Adrenal gland (tissue), 12 donors: ENCODE data around the gene ATF5. TPM values are rescaled to one million over a fixed set of nuclear protein-coding genes. Genes with fewer than 3 reads are reported as not detected.

Experiments
- DNase-seq, 7 donors: peaks; one replicate each; pipeline ENCODE4 v3.0.0-alpha.2; 2019 to 2020
- H3K27ac ChIP-seq, 5 donors: fragments of 200-600 bp; sonication (generic) in 4 of 5; 1 replicate in 3 of 5; 2 replicates in 2 of 5; pipeline versions ENCODE4 v1.5.1 to v1.8.0; 2016 to 2020; ENCODE audit warnings: mild to moderate bottlenecking in 1 of 5
- H3K27me3 ChIP-seq: fragments of 200-600 bp; 2 replicates; pipeline ENCODE4 v1.8.0; 2021
- H3K36me3 ChIP-seq, 2 donors: fragments of 200-600 bp; replicated peaks in 1 of 2; 1 replicate in 1 of 2; 2 replicates in 1 of 2; pipeline versions ENCODE4 v1.5.1 to v1.8.0; 2018 to 2022
- H3K4me1 ChIP-seq, 2 donors: fragments of 200-600 bp; replicated peaks in 1 of 2; 1 replicate in 1 of 2; 2 replicates in 1 of 2; pipeline versions ENCODE4 v1.5.1 to v1.8.0; 2018 to 2021
- H3K4me3 ChIP-seq, 4 donors: fragments of 200-600 bp; sonication (generic) in 3 of 4; one replicate each; pipeline ENCODE4 v1.5.1; 2016 to 2018
- H3K9me3 ChIP-seq, 3 donors: fragments of 200-600 bp; sonication (generic) in 1 of 3; replicated peaks in 1 of 3; 1 replicate in 2 of 3; 2 replicates in 1 of 3; pipeline versions ENCODE4 v1.5.1 to v1.8.0; 2016 to 2021
- POLR2A ChIP-seq, 2 donors: fragments of 450-650 bp; IDR thresholded peaks; one replicate each; pipeline ENCODE4 v1.6.1; 2017; ENCODE audit warnings: antibody characterized with exemption in 2 of 2, mild to moderate bottlenecking in 2 of 2, moderate library complexity in 1 of 2
- WGBS, 4 donors: extraction: QIAGEN DNeasy Blood & Tissue Kit in 2 of 4; methylation state at CpG; one replicate each; pipeline versions ENCODE4 v1.1.5 to v1.1.7; 2013 to 2017; 5-methylcytosine and 5-hydroxymethylcytosine counted together
- intact Hi-C, 2 donors: fragments of 100-400 bp; cut with DNase I; formaldehyde crosslinking; loops; one replicate each; pipeline versions ENCODE4 v1.14.1 to v1.15.0; 2022 to 2023
- polyA plus RNA-seq, 3 donors: library from polyadenylated mRNA; stranded (reverse); fragments of 200-250 nt in 2 of 3; fragments of 350-450 nt in 1 of 3; fragmentation: Illumina TruSeq in 1 of 3; extraction: RNeasy Lipid Tissue Mini Kit (QIAGEN cat#74804) in 1 of 3; gene quantifications; one replicate each; pipeline ENCODE4 v1.2.3, GENCODE V29; 2013 to 2014
- total RNA-seq, 9 donors: library from RNA; depleted of rRNA in 4 of 9; stranded (reverse); fragments of >200 nt in 4 of 9; fragments of 120-200 nt in 1 of 9; fragmentation: NEBNext Ultra II Directional in 1 of 9; extraction: Animal tissue kit (Norgen Biotek cat#: 25700) in 1 of 9; gene quantifications; one replicate each; pipeline versions ENCODE4 v1.1.0 to v1.2.4, GENCODE V29; 2013 to 2023
- TF ChIP-seq, protein P1 (sequence below), 6 experiments: fragments of 450-650 bp in 4 of 6; fragments of 200-600 bp in 2 of 6; sonication (generic) in 1 of 6; IDR thresholded peaks; 1 replicate in 5 of 6; 2 replicates in 1 of 6; pipeline versions ENCODE4 v1.5.1 to v1.8.0; 2016 to 2021; ENCODE audit warnings: antibody characterized with exemption in 6 of 6, mild to moderate bottlenecking in 2 of 6, moderate library complexity in 1 of 6
- donor health status: healthy with polysubstance abuse.
- donor health status: Bipolar disorder and iron deficiency.
- donor health status: DM: yes; HTN: yes; CAD: no.
- donor health status: DM: no; HTN: no; CAD: no.
- donor health status: DM: no; HTN: no; CAD: no.
- donor health status: DM: yes; HTN: yes; CAD: no.

Gene ATF5
- total and polyA plus RNA-seq, 12 donors, result 14.3 to 114 (median 62.2) TPM

DNA sequence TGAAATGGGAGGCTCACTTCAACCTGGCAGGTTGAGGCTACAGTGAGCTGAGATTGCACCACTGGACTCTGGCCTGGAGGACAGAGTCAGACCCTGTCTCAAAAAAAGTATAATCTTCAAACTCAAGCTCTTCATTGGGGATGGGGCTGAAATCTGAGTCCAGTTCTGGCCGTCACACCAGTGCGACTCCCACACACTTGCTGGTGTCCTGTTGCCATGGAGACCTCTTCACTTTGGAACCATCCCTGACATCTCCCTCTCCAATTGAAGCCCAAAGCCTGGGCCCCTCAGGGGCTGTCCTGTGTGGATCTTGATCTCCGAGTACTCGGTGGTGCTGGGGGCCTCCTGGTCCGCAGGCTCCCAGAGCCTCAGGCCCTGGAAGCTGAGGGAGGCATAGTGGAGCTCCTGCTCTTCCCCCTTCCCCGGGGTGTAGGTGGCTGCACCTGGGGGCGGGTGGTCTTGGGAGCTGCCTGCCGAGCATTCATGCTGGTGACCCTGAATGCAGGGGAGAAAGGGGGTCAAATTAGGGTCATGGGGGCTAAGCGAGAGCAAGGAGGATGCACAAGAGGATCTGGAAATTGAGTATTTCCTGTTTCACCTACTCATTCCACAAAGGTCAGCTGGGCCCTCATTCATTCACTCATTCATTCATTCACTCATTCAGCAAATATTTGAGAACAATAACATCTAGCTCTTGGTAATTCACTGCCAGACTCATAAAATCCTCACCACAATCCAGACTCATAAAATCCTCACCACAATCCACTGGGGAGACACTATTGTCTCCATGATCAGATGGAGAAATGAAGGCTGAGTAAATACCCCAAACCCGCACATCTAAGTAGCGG, 21.0 kb downstream of the ATF5 start:
- 76 to 84% (median 81%) methylated on average over 9 to 11 of the region's 11 CpGs for WGBS, 4 donors
- Histone ChIP-seq H3K27ac (peak overlapping the region in 1 of 5 donors; percentile 1), H3K4me3 (no peak overlapping the region), H3K27me3 (no peaks in the 10 kb centered on the region), H3K4me1 (peaks cover 35 to 42% of the 10 kb centered on the region in 2 donors), H3K9me3 (no peaks in the 10 kb centered on the region), H3K36me3 (peaks cover 0 to 5% of the 10 kb centered on the region in 2 donors)
- TF ChIP-seq, protein P1, sequence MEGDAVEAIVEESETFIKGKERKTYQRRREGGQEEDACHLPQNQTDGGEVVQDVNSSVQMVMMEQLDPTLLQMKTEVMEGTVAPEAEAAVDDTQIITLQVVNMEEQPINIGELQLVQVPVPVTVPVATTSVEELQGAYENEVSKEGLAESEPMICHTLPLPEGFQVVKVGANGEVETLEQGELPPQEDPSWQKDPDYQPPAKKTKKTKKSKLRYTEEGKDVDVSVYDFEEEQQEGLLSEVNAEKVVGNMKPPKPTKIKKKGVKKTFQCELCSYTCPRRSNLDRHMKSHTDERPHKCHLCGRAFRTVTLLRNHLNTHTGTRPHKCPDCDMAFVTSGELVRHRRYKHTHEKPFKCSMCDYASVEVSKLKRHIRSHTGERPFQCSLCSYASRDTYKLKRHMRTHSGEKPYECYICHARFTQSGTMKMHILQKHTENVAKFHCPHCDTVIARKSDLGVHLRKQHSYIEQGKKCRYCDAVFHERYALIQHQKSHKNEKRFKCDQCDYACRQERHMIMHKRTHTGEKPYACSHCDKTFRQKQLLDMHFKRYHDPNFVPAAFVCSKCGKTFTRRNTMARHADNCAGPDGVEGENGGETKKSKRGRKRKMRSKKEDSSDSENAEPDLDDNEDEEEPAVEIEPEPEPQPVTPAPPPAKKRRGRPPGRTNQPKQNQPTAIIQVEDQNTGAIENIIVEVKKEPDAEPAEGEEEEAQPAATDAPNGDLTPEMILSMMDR (IDR thresholded peaks at IDR 0.05), result no peak
- no peak for TF ChIP-seq POLR2A (IDR thresholded peaks at IDR 0.05)
- intact Hi-C loops, result no loop called here
- peak in 1 of 7 donors; percentile 7 for DNase-seq

DNA sequence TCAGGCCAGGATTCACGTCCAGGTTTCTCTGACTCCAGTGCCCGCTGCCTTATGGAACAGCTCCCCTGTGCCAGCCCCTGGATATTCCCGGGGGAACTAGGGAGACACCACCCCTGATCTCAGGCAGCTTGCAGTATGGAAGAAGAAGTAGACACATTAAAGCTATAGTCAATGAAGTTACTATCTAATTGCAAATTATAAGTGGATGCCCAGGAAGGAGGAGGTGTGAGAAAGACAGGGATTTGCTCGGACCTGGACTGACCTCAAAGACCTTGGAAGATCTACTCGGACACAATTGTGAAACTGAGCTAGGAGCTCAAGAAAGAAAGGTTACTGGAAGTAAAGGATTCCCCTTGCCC, 21.6 kb downstream of the ATF5 start:
- Histone ChIP-seq H3K4me3 (no peak overlapping the region), H3K27ac (peak overlapping the region in 1 of 5 donors; percentile 1), H3K36me3 (peaks cover 0 to 5% of the 10 kb centered on the region in 2 donors), H3K9me3 (no peaks in the 10 kb centered on the region), H3K27me3 (no peaks in the 10 kb centered on the region), H3K4me1 (peaks cover 41 to 48% of the 10 kb centered on the region in 2 donors)
- TF ChIP-seq POLR2A (IDR thresholded peaks at IDR 0.05), result no peak
- TF ChIP-seq, protein P1 (IDR thresholded peaks at IDR 0.05), result no peak
- DNase-seq, result no peak
- intact Hi-C loops, result no loop called here
- WGBS, 4 donors, result 64 to 72% (median 70%) methylated on average over 5 of the region's 5 CpGs

DNA sequence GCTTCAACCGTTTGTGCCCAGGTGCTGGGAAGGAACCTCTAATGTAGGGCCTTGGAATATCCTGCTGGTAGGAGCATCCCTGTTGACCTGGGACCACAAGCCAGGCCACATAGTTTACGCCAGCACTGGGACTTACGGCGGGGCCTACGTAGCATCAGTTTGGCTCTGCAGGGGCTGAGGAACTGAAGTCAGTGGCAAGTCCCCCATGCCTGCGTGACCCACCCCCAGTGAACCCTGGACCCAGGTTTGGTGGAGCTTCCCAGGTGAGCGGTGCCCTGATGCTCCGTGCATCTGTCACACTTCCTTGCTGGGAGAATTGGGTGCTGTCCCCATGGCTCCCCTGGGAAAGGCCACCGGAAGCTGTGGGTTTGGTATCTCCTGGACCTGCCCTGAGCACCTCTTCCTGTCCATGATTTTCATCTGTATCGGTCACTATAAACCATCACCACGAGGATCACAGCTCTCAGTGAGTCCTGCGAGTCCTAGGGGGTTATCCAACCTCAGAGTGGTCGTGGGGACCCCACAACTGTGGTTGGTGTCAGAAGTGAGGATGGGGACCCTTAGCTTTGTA, 22.0 kb downstream of the ATF5 start:
- H3K36me3 ChIP-seq, result peaks cover 0 to 5% of the 10 kb centered on the region in 2 donors
- DNase-seq, result peak in 1 of 7 donors; percentile 12
- H3K4me3 ChIP-seq, result no peak overlapping the region
- intact Hi-C loops, result no loop called here
- TF ChIP-seq POLR2A (IDR thresholded peaks at IDR 0.05), result no peak
- TF ChIP-seq, protein P1 (IDR thresholded peaks at IDR 0.05), result no peak
- no peaks in the 10 kb centered on the region for H3K9me3 ChIP-seq
- H3K27me3 ChIP-seq, result no peaks in the 10 kb centered on the region
- H3K4me1 ChIP-seq, result peaks cover 44 to 53% of the 10 kb centered on the region in 2 donors
- peak overlapping the region in 2 of 5 donors; percentile 85 to 87 for H3K27ac ChIP-seq
- 72 to 77% (median 74%) methylated on average over 6 to 13 of the region's 13 CpGs for WGBS, 4 donors

DNA sequence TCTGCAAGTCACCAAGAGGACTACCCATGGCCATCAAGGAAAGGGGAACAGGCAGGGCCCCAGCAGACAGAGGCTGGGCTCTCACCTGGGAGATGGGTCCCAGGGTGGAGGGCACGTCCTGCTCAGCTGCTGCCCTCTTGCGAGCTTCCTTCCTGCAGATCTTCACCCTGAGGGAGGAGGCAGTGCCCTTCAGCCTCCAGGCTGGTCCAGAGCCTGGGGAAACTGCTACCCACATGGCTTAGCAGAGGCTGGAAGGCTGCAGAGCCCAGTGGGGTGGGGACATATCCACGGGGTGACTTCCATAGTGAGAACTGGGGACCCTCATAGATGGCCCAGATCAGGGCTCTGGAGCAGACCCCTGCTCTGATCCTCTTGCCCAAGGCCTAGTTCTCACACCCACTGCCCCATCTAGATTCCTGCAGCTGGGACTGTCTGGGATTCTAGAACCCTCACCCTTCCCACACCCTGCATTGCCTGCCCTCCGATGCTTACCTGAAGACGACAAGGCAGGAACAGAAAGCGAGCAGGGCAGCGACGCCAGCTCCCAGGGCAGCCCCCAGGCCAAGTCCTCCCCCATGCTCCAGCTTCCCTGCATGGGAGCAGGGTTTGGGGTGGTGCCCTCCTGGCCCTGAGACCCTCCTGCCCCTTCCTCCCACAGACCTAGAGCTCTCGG, 22.9 kb downstream of the ATF5 start:
- Histone ChIP-seq H3K27ac (peak overlapping the region in 4 of 5 donors; percentile 39 to 91 (median 86)), H3K4me1 (peaks cover 44 to 62% of the 10 kb centered on the region in 2 donors), H3K9me3 (no peaks in the 10 kb centered on the region), H3K4me3 (peak overlapping the region in 1 of 4 donors; percentile 33), H3K27me3 (no peaks in the 10 kb centered on the region), H3K36me3 (peaks cover 0 to 5% of the 10 kb centered on the region in 2 donors)
- intact Hi-C loops, result no loop called here
- peak in 1 of 7 donors; percentile 16 for DNase-seq
- 25 to 49% (median 39%) methylated on average over 4 to 9 of the region's 9 CpGs for WGBS, 4 donors
- TF ChIP-seq POLR2A (IDR thresholded peaks at IDR 0.05), result no peak
- TF ChIP-seq, protein P1 (IDR thresholded peaks at IDR 0.05), result no peak
